Stimulated activated CD8-positive, alpha-beta memory T cell treated with anti-CD3 and anti-CD28 coated beads, Interleukin-7, amount 100 ng/mL, for 4 hours (primary cell): ENCODE results near the gene TBX15.

Experiments
- DNase-seq, 2 donors: peaks; one replicate each; pipeline ENCODE4 v3.0.0-alpha.2; 2020; ENCODE audit warnings: low read depth in 2 of 2

The TBX15 gene

GRCh38 chr1:118890851-118891384, 97.2 kb downstream of the TBX15 start:
- no peak for DNase-seq

- DNase-seq: no peak
Measured at GRCh38 chr1:118884946-118885345, 103.2 kb downstream of the TBX15 start.

GRCh38 chr1:118881751-118882150, 106.4 kb downstream of the TBX15 start:
- no peak for DNase-seq

- DNase-seq: no peak
Measured at GRCh38 chr1:118878661-118879060, 109.5 kb downstream of the TBX15 start.

- no peak for DNase-seq
Measured at GRCh38 chr1:118877668-118878396, 110.3 kb downstream of the TBX15 start.

GRCh38 chr1:118871582-118872171, 116.5 kb downstream of the TBX15 start:
- DNase-seq: no peak

GRCh38 chr1:118868387-118868786, 119.8 kb downstream of the TBX15 start:
- DNase-seq: no peak

GRCh38 chr1:118866330-118866729, 121.8 kb downstream of the TBX15 start:
- no peak for DNase-seq

GRCh38 chr1:118863688-118864087, 124.5 kb downstream of the TBX15 start:
- no peak for DNase-seq

- DNase-seq: no peak
Measured at GRCh38 chr1:118862755-118863154, 125.4 kb downstream of the TBX15 start.

GRCh38 chr1:118861216-118861615, 126.9 kb downstream of the TBX15 start:
- DNase-seq: no peak

GRCh38 chr1:118859999-118860398, 128.1 kb downstream of the TBX15 start:
- DNase-seq: no peak

- no peak for DNase-seq
Measured at GRCh38 chr1:118846443-118846842, 141.7 kb downstream of the TBX15 start.

GRCh38 chr1:118842452-118843201, 145.5 kb downstream of the TBX15 start:
- DNase-seq: no peak

- DNase-seq: no peak
Measured at GRCh38 chr1:118841521-118841920, 146.6 kb downstream of the TBX15 start.
